ENCODE data around the gene KCNJ6. TPM values are rescaled to one million over a fixed set of nuclear protein-coding genes. Genes with fewer than 3 reads are reported as not detected.

KCNJ6 gene
- total and polyA plus RNA-seq, 8 donors, result 0.28 to 1.9 (median 0.55) TPM

- FAIRE-seq, result no peak
- no peak for DNase-seq
- ATAC-seq, result no peak
- intact Hi-C loops (cut with DNase I), result no loop called here
- Histone ChIP-seq H3K4me3 (no peak overlapping the region), H3K27ac (no peak overlapping the region), H3K27me3 (no peaks in the 10 kb centered on the region), H3K9me3 (no peaks in the 10 kb centered on the region), H3K4me1 (no peaks in the 10 kb centered on the region), H3K36me3 (no peaks in the 10 kb centered on the region)
- TF ChIP-seq CTCF (IDR thresholded peaks at IDR 0.05), result no peak
- WGBS, 2 donors, result 13 to 15% methylated on average over 3 of the region's 3 CpGs
Observed at GRCh38 chr21:37799211-37800056, 116.8 kb downstream of the KCNJ6 start.

GRCh38 chr21:37797403-37797802 lies 118.9 kb downstream of the KCNJ6 start:
- no peak overlapping the region for H3K27ac ChIP-seq

GRCh38 chr21:37796011-37796410 lies 120.2 kb downstream of the KCNJ6 start:
- H3K4me1 ChIP-seq, result no peaks in the 10 kb centered on the region
- H3K9me3 ChIP-seq, result no peaks in the 10 kb centered on the region
- DNase-seq (no peak), ATAC-seq (no peak), FAIRE-seq (no peak)
- H3K4me3 ChIP-seq, result no peak overlapping the region
- intact Hi-C loops (cut with DNase I), result no loop called here
- no peak overlapping the region for H3K27ac ChIP-seq
- no peak for TF ChIP-seq CTCF (IDR thresholded peaks at IDR 0.05)
- no peaks in the 10 kb centered on the region for H3K36me3 ChIP-seq
- WGBS, 2 donors, result 84 to 85% methylated on average over 13 of the region's 13 CpGs
- H3K27me3 ChIP-seq, result peaks cover 0 to 7% (median 0%) of the 10 kb centered on the region in 4 donors

More at GRCh38 chr21:37797403-37797802, 118.9 kb downstream of the KCNJ6 start:
- FAIRE-seq, result no peak
- intact Hi-C loops (cut with DNase I), result no loop called here
- no peak for DNase-seq
- Histone ChIP-seq H3K4me1 (no peaks in the 10 kb centered on the region), H3K36me3 (no peaks in the 10 kb centered on the region), H3K9me3 (no peaks in the 10 kb centered on the region), H3K4me3 (no peak overlapping the region), H3K27me3 (no peaks in the 10 kb centered on the region)
- ATAC-seq, result no peak
- TF ChIP-seq CTCF (IDR thresholded peaks at IDR 0.05), result no peak
- WGBS, 2 donors, result 33 to 55% methylated on average over 4 of the region's 4 CpGs

GRCh38 chr21:37793660-37794059 lies 122.6 kb downstream of the KCNJ6 start:
- intact Hi-C loops (cut with DNase I), result no loop called here
- WGBS, 2 donors, result 38 to 53% methylated on average over 1 of the region's 1 CpG
- no peak for FAIRE-seq

More at GRCh38 chr21:37793660-37794059, 122.6 kb downstream of the KCNJ6 start:
- no peak for TF ChIP-seq CTCF (IDR thresholded peaks at IDR 0.05)
- Histone ChIP-seq H3K9me3 (no peaks in the 10 kb centered on the region), H3K27ac (no peak overlapping the region), H3K4me1 (no peaks in the 10 kb centered on the region), H3K36me3 (no peaks in the 10 kb centered on the region), H3K4me3 (no peak overlapping the region), H3K27me3 (peaks cover 0 to 7% (median 0%) of the 10 kb centered on the region in 4 donors)
- no peak for ATAC-seq
- no peak for DNase-seq

All from pancreas (tissue), 10 donors.